HG02623 (cell line): Measurements from ENCODE around the gene CNGA4.
"Not testable (repeated sequence)": the region's sequence is repeated elsewhere in the genome, so short reads cannot be mapped to it uniquely, and the experiment has no call there.

Experiments
- ATAC-seq: cut with Tn5 transposase; IDR thresholded peaks from one replicate; pipeline ENCODE4 v1.9.1; 2021; ENCODE audit warnings: moderate library complexity; ENCODE audit not compliant: unreplicated experiment

Gene CNGA4

GRCh38 chr11:6225024-6225423, 13.9 kb upstream of the CNGA4 start:
- ATAC-seq, result no peak

DNA sequence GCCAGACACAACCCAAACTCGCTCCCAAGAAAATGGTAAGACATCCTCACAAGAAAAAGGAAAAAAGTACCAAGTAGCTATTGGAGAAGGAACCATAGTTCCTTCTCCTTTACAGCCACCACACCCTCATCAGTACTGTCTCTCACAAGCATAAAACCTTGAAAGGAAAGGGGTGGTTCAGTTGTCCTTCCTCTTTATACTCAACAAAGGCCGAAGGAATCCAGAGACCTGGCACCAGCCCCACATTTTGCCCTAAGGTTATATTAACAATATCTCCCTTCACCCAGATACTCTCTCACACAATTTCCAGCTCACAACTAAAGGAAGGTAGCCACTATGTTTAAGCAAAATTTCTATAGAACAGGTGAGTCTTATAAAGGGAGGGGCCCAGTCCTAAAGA, 13.0 kb upstream of the CNGA4 start:
- no peak for ATAC-seq

GRCh38 chr11:6228520-6228919, 10.4 kb upstream of the CNGA4 start:
- no peak for ATAC-seq

GRCh38 chr11:6229911-6230310, 9.0 kb upstream of the CNGA4 start:
- no peak for ATAC-seq

GRCh38 chr11:6232899-6233298, 6.0 kb upstream of the CNGA4 start:
- ATAC-seq, result no peak

- ATAC-seq, result no peak
Measured at GRCh38 chr11:6233984-6234386, 4.9 kb upstream of the CNGA4 start.

DNA sequence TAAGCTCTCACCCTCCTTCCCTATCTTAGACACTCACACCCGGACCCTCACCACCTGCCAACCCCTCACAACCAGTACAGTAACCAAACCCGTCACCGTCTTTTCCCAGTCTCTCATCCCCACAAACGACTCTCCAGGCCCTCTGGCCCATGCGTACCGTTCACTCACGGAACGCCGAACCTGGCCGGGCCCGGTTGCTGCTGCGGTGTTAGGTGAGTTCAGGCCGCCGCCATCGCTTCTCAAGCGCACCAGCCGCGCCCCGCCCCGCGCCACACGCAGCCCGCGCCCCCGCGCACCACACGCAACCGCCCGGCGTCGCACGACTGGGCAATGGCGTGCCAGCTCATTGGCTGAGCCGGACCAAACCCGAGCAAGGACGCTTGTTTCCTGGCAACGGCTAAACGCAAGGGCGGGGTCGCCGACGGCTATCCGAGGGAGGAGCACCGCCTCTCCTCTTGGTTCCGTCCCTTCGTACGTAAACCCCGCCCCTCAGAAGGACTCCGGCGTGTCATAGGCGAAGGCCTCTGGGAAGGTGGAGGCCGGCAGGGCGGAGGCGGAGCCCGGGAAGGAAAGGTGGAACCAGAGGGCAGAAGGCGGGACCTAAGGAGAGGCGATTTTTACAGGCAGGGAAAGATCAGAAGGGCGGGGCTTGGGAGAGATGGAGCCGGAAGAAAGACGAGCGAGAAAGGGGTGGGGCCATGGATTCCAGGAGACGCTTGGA, 4.3 kb upstream of the CNGA4 start, which contains the start of gene FHIP1B:
Gene FHIP1B, minus strand, starts transcription at position 250 of the 721 bp plus-strand sequence. CDS start 10,120 bp downstream, outside the sequence.
- ATAC-seq, result peak; percentile 94

DNA sequence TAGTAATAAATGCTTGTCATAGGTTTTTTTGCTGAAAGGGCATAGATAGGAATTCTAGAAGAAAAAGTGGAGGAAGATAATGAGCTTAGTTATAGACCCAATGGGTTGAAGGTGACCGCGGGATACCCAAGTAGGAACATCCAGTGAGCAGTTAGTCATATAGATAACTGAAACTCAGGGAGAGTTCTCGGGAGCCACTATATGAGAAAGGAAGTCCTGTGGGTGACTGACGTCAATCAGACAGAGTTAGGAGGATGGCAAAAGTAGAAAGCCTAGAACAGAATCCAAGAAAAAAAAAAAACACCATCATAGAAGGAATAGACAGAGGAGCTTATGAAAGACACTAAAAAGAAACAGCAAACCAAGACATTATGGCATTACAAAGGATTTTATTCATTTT, 1.6 kb upstream of the CNGA4 start:
- ATAC-seq, result no peak

- ATAC-seq, result no peak
Measured at GRCh38 chr11:6237761-6238302, 1.1 kb upstream of the CNGA4 start.

DNA sequence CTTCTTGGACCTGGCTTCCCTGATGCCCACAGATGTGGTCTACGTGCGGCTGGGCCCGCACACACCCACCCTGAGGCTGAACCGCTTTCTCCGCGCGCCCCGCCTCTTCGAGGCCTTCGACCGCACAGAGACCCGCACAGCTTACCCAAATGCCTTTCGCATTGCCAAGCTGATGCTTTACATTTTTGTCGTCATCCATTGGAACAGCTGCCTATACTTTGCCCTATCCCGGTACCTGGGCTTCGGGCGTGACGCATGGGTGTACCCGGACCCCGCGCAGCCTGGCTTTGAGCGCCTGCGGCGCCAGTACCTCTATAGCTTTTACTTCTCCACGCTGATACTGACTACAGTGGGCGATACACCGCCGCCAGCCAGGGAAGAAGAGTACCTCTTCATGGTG, 1.2 kb downstream of the CNGA4 start:
- no peak for ATAC-seq

DNA sequence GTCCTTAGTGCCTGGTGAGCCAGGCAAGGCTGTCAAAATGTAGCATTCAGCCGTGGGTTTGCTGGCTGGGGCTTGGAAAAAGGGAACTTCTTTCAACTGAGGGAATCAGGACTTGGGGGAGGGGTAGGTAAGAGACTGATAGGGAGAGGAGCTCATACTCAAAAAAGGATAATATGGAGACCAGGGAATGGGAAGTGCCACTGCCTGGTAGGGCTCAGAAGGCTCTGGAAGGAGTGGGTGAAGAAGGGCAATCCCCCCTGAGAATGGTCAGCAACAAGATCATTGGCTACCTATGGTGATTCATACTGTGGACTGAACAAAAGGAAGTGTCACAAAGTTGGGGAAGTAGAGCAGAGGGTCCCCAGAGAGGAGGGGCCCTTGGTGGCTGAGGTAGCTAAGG, 1.9 kb downstream of the CNGA4 start:
- no peak for ATAC-seq

- no peak for ATAC-seq
Measured at GRCh38 chr11:6241316-6241715, 2.4 kb downstream of the CNGA4 start.

DNA sequence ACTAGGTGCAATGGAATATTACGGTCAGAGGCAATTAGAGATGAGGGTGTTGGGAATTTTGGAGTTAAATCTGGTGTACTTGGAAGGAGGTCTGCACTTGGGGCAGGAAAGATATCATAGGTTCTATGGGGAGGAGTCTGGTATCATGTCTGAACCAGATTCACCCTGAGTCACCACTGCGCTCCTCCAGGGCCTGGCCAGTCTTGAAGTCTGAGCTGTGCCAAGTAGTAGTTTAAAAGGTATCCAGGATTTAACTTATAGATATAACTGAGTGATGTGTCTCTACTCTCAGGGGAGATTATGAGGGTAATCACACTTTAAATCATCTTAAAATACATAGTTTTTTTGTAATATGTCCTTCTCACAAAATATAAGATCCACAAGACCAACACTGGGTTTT, 6.6 kb downstream of the CNGA4 start:
- ATAC-seq, result no peak

DNA sequence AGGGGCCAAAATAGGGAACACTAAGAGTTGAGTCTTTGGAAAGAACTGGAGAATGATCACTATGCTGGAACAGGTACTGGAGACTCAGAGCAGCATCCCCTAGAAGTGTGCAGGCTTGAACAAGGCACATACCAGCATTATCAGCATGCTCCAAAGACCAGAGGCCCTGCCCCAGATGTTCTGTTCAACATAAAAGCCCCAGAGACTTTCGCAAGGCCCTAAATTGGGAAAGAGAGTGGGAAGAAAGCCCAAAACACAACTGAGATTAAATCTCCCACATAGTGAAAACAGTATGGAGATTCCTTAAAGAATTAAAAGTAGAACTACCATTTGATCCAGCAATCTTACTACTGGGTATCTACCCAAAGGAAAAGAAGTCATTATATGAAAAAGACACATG, 9.4 kb downstream of the CNGA4 start:
- no peak for ATAC-seq

- not testable (repeated sequence) for ATAC-seq
Measured at GRCh38 chr11:6248897-6249296, 10.0 kb downstream of the CNGA4 start.

GRCh38 chr11:6249770-6250555, 11.1 kb downstream of the CNGA4 start:
- no peak for ATAC-seq

DNA sequence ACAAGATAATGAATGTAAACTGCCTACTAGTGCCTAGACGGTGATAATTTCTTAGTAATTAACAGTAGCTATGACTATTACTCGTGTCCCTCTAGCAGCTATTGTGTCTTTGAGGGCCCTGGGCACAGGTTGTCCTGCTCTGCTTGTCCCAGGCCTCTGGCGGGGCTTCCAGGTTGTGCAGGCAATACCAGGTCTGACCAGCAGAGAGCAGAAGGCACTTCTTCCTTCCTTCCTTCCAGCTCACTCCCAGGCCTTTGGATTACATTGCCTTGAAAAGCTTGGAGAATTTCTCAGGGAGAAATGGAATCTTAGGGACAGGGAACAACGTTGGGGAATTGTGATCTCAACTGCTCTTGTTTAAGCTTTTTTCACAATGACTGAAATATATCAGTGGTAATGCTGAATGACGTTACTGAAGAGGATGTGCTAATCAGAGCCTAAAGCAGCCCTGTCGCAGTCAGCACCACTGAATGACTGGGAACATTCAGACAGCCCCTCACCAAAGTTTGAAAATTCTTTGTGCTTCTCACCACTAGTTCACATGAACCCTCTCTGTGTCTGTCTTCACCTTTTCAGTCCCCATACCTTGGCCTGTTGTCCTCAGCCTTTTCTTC, 12.3 kb downstream of the CNGA4 start:
- ATAC-seq, result peak; percentile 52

DNA sequence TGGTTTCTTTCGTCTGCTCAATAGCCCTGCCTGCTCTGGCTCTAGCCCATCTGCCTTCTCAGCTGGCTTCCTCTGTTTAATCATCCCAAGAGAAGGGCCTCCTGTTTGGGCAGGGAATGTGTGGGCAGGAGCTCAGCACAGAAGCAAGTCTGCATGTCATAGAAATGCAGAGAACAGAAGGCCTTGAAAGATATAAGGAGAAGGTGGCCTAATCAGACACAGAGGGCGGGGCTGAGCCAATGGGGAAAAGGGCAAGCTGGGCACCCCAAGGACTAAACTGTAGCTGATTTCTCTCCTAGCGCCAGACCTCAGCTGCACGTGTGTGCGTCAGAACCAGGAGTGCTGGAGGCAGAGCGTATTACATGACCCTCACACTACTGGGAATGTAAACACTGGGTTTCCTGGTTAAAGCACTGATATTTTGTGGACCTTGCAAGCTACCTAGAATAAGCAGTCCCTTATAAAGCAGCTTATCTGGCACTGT, 13.1 kb downstream of the CNGA4 start:
- no peak for ATAC-seq

GRCh38 chr11:6253197-6253596, 14.3 kb downstream of the CNGA4 start:
- peak; percentile 67 for ATAC-seq

GRCh38 chr11:6258141-6258540, 19.3 kb downstream of the CNGA4 start:
- no peak for ATAC-seq

DNA sequence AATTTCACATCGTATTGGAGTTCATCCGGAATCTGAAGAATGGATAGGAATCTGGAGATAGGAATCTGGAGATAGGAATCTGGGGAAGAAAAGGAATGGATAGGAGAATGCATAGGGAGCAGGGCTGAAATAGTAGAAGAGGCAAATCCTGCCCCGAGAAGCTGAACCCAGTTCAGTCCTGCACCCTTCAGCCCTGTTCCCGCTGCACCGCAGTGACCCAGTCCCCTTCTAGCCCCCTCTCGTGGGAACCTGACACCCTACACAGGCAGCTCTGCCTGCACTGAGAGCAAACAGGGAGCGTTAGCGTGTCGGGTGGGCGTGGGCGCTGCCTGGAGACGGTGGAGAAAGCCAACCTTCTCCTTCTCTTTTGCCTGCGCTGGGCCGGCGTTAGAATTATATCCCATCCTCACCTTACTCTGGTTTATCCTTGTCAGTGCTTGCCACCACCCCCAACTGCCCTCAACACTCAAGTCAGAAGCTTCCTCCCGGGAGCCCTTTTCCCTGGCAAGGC, 19.7 kb downstream of the CNGA4 start:
- no peak for ATAC-seq
